Activated CD8-positive, alpha-beta memory T cell treated with anti-CD3 and anti-CD28 coated beads, Interleukin-2, amount 50 U/mL, for 1 hour (primary cell): Measurements from ENCODE around the gene PPP1R16B.
"Not testable (repeated sequence)": the region's sequence is repeated elsewhere in the genome, so short reads cannot be mapped to it uniquely, and the experiment has no call there.

Experiments used
- DNase-seq: peaks from one replicate; pipeline ENCODE4 v3.0.0-alpha.2; 2020; ENCODE audit errors: extremely low read depth

Gene PPP1R16B

DNA sequence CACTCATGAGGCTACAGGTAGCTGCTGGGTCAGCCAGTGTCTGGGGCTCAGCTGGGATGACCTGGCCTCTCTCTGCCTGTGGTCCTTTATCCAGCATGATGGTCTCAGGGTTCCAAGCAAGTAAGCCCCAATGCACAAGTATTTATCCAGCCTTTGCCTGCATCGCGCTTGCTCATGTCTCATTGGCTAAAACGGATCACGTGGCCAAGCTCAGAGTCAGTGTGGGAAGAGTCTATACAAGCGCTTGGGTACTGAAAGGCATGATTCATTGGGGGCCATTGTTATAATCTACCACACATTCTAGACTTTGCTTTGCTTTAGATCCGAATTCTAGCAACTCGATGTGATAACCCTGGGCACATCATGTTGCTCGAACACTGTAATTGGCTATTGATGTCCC lies 48.3 kb downstream of the PPP1R16B start:
- DNase-seq: no peak

DNA sequence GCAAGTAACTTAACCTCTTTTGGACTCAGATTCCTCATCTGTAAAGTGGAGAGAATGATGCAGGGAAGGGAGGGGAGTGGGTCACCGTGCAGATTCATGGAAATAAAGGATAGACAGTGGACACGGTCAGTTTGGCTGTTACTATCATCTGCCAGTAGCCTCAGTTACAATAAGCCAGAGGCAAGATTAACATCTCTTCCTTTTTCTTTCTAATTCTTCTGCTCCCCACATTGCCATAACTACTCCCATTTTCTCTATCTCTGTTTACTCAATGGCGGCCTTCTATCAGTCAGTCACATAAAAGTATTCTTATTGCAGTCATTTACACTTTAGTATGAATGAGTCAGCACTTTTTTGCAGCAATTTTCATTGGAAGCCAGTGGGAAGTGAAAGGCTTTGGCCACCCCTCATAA lies 49.2 kb downstream of the PPP1R16B start:
- no peak for DNase-seq

DNA sequence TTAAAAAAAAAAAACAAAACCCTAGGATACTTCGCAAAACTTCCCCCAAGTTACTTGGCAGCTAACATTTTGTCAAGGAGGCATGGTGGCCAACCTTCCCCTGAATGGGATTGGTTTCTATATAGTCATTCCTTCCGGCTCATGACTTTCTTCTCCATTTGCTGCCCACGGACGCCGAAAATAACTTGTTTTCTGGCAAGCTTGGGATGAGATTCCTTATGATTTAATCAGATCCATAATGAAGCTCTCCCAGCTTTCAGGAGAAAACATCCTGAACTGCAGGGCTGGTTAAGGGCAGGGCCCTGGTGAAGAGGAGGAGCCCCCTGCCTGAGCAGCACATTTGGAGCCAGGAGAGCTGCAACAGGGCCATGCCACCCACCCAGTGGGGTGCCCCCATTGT lies 49.9 kb downstream of the PPP1R16B start:
- DNase-seq: no peak

DNA sequence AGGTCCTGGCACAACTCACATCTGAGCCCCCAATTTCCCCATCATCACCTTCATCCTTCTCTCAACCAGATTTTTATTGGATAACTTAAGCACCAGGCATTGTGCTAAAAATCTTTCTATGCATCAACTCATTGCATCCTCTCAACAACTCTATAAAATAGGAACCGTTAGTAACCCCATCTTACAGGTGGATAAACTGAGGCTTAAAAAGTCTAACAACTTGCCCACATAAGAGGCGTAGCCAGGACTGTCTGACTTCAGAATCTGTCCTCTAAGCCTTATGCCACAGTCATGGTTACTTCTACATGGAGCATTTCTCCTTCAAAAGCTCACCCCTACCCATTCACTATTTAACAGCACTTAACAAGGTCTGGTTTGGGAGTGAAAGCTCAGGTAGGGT lies 51.1 kb downstream of the PPP1R16B start:
- DNase-seq: no peak

DNA sequence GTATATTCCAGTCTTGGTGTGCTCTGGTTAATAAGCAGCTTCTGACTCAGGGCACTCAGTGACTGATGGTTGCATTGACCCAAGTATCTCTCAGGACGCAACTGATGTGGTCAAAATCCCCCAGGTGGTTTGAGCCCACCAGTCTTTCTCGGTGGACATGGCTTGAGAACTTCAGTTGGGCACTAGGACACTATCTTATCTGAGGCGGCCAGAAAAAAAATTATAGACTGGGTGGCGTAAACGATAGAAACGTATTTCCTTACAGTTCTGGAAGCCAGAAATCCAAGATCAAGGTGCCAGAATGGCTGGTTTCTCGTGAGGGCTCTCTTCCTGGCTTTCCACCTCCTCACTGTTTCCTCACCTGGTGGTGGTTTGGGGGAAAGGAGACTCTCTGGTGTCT lies 52.2 kb downstream of the PPP1R16B start:
- DNase-seq: no peak

DNA sequence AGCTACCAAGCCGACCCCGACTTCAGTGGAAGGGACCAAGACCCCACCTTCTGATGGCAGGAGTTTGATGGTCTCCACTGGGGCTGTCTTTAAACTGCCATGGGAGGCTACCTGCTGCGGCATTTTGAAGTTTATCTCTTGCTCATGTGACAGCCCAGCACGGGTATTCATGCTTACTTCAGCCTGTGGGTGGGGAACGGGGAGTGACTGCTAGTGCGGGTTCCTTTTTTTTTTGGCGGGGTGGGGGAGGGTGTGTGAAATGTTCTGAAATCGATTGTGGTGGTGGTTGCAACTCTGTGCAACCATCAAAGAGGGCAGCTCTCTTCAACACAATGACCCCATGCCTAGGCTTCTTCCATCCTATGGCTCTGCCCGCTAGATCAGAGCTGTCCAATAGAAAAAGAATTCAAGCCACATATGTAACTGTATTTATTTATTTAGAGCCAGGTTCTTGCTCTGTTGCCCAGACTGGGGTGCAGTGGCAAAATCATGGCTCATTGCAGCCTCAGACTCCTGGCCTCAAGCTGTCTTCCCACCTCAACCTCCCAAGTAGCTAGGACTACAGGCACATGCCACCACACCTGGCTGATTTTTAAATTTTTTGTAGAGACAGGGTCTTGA lies 53.7 kb downstream of the PPP1R16B start:
- DNase-seq: no peak

DNA sequence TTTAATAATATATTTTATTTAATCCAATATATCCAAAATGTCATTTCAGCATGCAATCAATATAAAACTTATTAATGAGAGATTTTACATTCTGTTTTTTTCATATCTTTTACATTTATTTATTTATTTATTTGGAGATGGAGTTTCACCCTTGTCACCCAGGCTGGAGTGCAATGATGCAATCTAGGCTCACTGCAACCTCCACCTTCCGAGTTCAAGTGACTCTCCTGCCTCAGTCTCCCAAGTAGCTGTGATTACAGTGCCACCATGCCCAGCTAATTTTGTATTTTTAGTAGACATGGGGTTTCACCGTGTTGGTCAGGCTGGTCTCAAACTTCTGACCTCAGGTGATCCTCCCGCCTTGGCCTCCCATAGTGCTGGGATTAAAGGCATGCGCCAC lies 54.4 kb downstream of the PPP1R16B start:
- not testable (repeated sequence) for DNase-seq

DNA sequence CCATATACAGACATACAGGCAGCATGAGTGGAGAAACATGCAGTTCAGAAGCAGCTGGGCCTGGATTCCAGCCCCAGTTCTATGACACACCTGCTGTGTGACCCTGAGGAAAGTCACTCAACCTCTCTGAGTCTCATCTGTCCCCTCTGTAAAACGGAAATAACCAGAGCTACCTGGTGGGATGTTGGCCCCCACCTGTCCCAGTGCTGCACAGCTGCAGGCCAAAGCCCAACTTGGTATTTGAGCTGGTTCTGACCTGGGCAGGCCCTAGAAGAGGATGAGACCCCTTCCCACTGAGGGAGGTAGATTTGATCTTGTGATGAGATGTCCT lies 55.5 kb downstream of the PPP1R16B start:
- no peak for DNase-seq

DNA sequence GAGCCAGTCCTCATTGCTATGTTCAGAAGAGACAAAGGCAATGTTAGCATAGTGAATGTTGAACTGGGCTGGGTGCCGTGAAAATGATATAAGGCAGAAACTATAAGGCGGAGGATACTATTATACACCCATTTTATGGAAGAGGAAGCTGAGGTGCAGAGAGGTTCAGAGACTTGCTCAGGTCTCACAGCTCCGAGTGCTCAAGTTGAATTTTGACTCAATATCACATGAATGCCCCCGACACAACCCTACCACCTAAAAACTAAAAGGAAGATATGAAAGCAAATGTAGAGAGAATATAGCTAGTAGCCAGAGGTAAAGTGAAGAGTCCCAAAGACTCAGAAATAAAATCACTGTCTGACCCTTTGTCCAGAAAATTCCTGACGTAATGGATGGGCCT lies 56.7 kb downstream of the PPP1R16B start:
- DNase-seq: no peak

DNA sequence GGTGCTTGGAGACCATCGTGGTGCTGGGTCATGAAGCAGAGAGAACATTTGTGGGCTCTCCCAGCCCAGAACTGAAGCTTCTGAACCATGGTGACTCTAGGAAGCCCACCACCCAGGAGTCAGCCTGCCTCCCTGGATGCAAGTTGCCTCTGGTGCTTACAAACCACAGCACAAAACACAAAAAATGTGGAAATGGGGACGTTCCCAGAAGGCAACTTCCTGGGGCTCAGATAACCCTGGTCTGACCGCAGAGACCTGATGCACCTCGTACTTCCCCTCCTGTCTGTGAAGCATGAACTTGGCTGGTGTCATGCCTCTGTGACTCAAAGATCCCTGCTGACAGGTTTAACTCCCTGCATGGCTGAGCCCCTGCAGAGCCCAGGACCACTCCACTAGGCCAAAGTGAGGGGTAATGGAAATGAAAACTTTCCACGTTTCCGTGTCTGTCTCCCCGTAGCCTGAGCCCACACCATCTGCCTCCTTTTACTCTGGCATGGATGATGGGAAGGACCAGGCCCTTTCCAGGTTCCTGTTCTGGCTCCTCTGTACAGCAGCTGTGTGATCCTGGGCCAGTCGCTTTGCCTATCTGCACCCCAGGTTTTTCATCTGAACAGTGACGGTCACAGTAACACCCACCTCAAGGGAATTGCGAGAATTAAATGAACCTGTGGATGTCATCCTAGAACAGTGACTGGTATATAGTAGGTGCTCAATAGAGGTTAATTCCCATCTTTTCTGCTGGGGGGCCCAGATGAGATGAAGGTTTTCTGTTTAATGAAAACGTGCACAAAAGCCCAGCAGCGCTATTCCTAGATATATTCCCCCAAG lies 57.7 kb downstream of the PPP1R16B start:
- DNase-seq: peak; percentile 45

DNA sequence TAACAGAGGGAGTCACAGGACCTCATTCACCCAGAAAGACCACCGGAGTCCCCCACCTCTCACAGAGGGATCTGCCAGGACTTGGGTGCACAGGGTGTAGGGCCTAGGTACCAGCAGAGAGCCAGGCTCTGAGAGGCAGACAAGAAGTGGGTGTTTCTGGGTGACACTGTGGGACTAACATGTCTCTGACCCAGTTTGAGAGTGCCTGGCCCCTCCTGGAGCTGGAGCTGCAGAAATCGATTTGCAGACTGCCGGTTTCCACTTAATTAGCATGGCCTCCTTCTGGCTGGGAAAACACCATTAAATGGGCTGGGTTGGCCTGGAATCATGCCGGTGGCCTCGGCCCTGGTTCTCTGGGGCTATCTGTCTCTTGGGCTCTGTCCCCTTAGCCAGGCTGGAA lies 59.2 kb downstream of the PPP1R16B start:
- DNase-seq: no peak

DNA sequence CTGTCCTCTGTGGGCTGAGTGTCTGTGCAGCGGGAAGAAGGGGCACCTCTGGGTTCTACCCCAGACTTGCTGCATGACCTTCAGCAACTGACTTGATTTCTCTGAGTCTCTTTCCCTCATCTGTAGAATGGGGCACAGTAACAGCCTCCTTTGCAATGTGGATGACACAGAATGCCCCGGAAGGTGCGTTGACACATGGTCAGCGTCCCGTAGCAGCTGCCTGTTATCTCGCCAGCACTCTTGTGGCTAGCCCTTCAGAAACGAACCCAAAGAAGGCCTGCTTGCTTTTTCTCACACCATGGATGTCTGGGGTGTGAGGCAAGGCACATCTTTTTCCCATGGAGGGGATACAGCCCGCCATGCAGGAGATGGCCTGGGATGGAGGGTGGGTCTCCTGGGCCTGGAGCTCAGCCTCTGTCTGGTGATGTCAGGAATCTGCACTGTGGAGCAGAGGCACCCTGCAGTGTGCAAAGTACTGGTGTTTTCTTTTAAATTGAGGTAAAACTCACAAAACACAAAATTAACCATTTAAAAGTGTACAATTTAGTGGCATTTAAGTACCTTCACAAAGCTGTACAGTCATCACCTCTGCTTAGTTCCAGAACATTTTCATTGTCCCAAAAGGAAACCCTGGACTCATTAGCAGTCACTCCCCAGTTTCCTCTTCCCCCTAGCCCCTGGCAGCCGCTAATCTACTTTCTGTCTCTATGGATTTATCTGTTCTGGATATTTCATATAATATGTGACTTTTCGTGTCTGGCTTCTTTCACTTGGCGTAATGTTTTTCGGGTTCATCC lies 61.0 kb downstream of the PPP1R16B start:
- no peak for DNase-seq

DNA sequence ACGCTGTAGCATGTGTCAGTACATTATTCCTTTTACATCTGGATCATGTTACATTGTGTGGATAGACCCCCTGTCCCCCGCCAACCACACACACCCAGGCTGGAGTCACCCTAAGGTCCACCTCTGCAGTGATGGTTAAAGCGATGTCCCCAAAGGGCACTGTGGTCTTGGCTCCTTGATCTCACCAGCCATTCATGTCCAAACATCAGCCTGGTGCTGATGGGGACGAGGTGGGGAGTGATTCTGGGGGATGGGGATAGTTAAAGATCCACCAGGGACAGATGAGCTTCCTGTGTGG lies 61.5 kb downstream of the PPP1R16B start:
- no peak for DNase-seq

DNA sequence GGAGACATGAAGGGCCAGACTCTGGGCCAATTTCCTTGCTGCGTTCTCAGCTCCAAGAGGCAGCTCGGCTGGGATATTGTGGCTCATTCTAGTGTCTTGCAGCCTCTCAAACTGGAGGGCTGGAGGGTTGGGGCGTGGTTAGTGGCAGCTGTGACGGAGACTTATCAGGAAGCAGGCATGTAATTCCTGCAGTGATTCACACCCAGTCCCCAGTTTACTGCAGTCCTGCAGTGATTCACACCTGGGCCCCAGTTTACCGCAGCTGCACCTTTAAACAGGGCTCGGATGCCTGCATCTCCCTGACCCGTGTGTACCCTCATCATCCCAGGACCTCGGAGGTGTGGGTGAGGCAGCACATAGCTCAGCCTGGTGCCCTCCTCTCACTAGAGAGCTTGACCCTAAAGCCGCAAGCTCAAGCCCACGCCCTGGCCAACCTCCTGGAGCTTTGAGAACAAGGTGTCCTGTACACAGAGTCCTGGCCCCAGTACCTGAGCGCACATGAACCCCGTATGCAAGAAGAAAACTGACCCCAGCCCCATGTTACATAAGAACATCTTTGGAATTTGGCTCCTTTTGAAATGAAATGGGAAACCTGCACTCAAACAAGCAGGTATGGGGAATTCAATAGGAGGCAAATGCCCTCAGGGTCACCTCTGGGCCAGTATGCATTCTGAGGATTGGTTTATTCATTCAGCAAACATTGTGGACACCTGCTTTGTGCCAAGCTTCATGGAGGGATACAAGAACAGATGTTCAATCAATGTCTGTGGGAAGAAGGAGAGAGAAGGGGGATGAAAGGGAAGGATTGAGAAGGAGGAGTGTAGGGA lies 65.4 kb downstream of the PPP1R16B start:
- DNase-seq: no peak

DNA sequence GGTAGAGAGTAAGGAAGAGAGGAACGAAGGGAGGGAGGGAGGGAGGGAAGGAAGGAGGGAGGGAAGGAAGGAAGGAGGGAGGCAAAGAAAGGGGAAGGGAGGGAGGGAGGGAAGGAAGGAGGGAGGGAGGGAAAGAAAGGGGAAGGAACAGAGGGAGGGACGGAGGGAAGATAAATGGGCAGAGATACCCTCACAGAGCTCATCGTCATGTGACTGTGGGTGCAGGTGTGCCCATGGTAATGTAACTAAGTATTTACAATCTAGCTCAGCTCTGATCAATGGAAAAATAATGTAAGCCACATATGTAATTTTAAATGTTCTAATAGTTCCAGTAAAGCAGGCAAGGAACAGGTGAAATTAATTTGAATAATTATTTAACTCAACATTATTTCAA lies 66.1 kb downstream of the PPP1R16B start:
- no peak for DNase-seq

DNA sequence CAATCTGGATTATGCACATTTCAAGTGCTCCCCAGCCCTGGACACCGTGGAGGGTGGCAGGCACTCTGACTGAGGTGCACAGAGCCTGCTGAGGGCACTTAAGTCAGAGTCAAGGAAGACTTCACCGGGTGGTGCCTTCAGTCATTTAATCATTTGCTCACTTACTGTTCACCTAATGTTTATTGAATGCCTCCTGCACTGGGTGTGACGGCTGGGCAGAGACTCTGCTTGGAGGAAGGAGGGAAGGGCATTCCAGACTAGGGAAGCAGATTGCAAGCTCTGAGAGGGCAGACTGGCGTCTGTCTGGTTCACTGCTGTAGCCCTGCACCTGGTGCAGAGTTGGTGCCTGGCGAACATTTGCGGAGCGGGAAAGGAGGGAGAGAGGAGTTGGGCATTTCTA lies 66.5 kb downstream of the PPP1R16B start:
- no peak for DNase-seq

DNA sequence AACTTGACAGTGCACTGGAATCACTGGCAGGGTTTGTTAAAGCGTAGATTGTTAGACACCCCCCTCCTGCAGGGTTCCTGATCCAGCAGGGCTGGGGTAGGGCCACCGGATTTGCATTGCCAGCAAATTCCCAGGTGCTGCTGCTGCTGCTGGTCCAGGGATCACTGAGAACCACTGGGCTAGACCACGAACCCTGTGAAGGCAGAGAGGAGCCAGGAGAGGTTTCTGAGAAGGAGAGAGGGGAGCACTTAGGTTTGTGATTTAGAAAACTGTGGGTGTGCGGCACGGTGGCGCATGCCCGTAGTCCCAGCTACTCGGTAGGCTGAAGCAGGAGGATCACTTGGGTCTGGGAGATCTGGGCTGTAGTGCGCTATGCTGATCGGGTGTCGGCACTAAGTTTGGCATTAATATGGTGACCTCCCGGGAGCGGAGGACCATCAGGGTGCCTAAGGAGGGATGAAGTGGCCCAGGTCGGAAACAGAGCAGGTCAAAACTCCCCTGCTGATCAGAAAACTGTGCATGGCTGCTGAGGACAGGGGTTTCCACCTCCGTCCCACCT lies 67.1 kb downstream of the PPP1R16B start:
- DNase-seq: no peak

DNA sequence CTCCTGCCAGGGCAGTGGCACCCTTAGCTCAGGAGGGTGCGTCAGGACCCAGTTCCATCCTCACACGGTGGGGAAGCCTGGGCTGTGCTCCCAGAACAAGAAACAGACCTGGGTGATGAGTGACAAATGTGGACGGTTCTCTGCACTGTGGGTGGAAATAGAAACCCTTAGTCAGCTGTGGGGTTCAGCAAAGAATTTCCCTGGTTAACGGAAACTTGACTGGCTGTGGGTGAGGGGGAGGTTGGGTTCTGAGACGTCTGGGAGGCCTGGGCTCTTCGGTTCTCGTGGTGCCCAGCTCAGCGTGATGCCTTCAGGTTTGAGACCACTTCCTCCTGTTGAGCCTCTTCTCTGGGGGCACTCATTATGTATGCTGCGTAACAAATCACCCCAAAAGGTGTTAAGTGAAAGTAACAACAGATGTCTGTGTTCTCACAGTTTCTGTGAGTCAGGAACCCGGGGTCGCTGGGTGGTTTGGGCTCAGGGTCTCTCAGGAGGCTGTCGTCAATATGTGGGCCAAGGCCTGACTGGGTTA lies 67.6 kb downstream of the PPP1R16B start:
- DNase-seq: peak; percentile 78

DNA sequence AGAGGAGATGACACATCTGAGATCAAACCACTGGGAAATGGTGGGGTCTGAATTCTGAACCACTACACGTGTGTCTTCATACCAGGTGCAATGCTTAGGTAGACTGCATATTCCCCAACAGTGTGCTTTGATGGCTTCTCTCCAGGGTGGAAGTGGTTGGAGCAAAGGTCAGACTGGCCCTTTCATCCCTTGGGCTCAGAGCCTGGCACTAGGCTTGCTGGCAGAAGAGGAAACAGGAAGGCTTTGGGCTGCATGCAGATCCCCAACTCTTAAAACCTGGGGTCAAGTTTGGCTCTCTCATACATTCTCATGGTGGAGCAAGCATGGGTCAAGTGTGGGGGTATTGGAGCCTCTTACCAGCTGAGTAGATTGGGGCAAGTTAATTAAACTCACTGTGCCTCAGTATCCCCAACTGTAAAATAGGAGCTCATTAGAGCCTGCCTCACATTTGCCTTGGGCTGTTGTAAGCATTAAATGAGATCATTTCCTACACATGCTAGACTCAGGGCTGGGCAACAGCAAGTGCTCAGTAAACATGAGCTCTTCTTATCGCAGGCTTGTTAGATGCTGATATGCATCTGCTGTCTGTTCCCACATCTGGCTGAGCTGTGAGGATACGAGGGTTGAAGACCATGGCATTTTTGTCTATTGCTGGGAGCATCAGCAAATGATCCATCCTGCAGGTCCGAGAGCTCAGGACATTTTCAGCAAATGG lies 69.1 kb downstream of the PPP1R16B start:
- DNase-seq: no peak

DNA sequence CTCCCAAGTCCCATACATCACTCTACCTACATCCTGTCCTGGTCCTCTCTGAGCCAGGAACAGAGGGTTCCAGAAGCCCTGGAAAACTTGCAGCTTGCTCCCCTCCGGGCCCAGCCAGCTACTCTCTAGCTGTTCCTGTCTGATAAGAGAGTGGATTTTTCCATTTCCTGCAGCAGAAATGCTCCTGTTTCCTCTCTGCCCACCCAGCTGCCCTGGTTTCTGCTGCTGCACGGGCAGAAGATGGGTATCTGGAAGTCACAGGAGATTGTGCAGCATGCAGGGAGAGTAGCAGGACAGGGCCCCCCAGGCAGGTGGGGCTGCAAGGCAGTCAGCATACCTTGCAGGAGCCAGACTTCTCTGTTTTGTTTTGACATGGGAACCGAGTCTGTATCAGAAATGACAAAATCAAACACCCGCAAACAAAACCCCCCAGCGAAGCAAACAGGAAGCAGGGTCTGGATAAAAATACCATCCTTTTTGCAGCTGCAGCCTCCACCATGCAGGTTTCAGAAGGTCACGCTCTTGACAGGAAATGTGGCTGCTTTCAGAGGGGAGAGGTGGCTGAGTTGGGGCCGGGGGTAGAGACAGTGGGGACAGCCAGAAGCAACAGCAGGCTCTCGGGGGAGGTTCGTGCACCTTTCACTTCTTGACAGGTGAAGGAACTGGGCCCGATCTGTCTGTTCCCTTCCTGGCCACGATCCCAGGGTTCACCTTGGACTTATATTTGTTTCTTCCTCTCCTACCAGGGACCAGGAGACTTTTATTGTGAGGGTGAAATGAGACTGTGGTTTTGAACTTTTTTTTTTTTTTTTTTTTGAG lies 69.9 kb downstream of the PPP1R16B start:
- DNase-seq: peak; percentile 37
